Measurements from ENCODE around the gene CHST8.

CHST8 gene

GRCh38 chr19:33621065-33621785 lies 528 bp upstream of the CHST8 start:
- TF ChIP-seq, protein P1, sequence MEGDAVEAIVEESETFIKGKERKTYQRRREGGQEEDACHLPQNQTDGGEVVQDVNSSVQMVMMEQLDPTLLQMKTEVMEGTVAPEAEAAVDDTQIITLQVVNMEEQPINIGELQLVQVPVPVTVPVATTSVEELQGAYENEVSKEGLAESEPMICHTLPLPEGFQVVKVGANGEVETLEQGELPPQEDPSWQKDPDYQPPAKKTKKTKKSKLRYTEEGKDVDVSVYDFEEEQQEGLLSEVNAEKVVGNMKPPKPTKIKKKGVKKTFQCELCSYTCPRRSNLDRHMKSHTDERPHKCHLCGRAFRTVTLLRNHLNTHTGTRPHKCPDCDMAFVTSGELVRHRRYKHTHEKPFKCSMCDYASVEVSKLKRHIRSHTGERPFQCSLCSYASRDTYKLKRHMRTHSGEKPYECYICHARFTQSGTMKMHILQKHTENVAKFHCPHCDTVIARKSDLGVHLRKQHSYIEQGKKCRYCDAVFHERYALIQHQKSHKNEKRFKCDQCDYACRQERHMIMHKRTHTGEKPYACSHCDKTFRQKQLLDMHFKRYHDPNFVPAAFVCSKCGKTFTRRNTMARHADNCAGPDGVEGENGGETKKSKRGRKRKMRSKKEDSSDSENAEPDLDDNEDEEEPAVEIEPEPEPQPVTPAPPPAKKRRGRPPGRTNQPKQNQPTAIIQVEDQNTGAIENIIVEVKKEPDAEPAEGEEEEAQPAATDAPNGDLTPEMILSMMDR (IDR thresholded peaks at IDR 0.05), result no peak

DNA sequence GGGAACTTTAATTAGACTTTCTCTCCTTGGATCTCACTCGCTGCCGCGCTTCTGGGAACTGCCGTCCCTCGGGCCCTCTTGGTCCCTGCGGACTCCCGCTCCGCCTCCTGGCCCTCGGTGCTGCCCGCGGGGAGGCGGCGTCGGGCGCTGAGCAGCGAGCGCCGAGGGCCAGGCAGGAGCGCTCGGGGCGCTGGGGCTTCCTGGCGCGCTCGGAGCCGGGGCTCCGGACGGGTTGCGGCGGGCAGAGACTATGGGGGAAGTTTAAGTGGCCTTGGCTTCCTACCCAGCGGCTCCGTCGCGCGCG lies 704 bp downstream of the CHST8 start:
- TF ChIP-seq, protein P1 (IDR thresholded peaks at IDR 0.05), result no peak

DNA sequence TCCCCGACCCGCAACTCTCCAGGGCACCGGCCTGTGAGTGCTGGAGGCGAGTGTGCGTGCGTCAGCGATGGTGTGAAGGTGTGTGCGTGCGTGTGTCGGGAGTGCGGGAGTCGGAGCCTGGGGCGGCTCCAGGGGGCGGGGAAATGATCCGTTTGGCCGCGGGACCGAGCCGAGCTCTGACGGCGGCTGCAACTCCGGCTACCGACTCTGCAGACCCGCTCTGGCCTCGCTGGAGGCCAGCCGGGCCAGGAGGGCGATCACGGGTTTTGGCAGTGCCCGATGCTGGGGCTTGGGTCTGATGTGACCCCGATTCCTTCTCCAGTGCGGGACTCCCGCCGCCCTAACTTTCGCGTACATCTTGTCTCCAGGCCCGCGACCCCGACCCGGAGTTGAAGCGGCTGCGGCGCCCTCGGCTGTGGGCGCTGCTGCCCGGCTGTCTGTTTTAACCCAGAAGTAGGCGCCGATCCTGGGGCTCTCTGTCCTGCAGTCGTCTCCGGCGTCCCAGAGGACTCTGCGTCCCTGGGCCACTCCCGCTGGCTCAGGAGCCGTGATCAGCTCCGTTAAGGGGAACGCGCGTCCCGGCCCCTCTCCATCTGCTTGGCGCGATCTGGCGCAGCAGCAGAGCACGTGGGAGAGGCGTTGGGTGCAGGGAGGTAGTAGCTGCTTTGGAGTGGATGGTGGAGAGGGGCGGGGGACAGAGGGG lies 1.2 kb downstream of the CHST8 start:
- TF ChIP-seq, protein P1 (IDR thresholded peaks at IDR 0.05), result no peak

DNA sequence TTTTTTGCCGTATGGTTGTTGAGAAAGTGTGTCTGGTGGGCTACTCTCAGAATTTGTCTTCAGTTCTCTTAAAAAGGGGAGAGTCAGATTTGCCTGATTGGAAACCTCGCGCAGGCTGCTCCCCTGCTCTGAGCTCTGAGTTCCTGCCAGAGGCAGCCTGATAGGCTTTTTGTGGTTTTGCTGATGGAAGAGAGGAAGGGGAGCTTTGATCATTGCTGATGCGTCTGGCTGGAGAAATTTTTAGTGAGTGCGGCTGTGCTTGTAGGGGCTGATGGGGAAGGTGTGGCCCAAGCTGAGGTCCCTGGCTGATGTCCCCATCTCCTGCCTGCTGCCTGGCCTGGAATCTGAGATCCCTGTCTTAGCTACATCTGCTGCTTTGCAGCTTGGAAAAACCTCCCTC lies 2.8 kb downstream of the CHST8 start:
- TF ChIP-seq, protein P1 (IDR thresholded peaks at IDR 0.05), result no peak

DNA sequence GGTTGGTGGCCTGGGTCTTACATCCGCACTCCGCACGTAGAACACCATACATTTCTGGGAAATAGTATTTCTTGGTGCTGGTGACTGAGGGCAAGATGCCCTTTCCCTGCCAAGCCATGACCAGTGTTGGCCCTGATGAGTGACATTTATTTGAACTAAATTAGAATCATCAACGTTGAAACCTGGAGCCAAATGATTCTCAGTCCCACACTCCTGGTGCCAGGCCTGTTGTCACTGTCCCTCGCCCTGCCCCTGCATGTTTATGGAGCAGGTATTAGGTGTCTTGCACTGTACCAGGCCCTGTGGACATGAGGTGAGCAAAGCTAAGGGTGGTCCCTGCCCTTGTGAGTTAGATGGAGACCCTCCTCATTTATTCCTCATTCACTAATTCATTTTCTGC lies 5.8 kb downstream of the CHST8 start:
- TF ChIP-seq, protein P1 (IDR thresholded peaks at IDR 0.05), result no peak

DNA sequence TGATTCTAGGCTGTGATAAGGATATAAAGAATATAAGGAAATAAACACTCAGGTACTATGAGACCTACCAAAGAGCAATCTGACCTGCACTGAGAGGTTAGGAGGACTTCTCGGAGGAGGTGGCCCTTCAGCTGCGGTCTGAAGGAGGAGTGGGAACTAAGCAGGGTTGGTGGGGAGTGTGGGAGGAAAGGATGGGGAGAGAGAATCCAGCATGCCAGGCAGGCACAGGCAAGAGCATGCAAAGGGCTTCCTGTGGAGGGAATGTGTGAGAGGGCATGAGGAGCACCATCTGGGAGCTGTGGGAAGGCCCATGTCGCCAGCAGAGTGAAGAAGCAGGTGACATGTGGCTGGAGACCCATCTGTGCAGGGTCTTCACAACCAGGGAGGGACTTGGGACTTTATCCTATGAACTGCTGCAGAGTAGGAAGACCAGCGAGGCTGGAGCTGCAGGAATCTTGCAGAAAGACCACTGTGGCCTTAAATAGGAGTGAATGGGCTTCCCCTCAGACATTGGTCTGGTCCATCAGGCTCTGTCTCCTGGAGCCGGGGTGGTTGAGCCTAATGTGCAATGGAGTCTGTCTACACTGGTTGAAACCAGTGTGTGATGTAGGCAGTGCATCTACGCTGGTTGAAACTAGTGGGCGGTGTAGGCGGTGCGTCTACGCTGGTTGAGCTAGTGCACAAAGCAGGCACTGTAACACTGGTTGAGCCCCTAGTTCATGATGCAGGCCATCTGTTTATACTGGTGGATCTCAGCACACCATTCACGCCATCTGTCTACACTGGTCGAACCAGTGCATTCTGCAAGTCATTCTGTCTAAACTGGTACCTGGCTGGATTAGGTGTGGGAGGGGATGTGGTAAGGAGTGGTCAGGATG lies 6.4 kb downstream of the CHST8 start:
- TF ChIP-seq, protein P1 (IDR thresholded peaks at IDR 0.05), result no peak

- TF ChIP-seq, protein P1 (IDR thresholded peaks at IDR 0.05), result no peak
Measured at GRCh38 chr19:33628921-33629825, 7.4 kb downstream of the CHST8 start.

Data from LNCAP (cell line).